ENCODE results near the gene HRH3.

DNA sequence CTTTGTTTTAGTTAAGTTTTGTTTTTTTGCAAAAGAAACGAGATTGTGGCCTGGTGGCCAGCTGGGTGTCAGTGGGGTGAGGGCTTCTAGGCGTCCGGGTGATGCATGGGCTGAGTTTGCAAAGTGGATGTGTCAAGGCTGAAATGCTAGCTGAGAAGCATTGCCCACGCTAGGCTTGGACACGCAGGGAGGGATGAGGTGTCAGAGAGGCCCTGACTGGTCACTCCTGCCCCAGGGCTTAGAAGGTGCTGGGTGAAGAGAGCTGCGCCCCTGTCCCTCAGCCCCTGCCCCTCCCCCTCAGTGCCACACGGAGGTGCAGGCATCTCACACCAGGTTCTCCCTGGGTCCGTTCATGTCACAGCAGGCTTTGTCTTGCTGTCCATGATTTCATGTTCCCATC lies 26.4 kb upstream of the HRH3 start:
- TF ChIP-seq CTCF (IDR thresholded peaks at IDR 0.05), result no peak
- TF ChIP-seq POLR2A (IDR thresholded peaks at IDR 0.05), result no peak
- no peak for TF ChIP-seq POLR2AphosphoS5 (IDR thresholded peaks at IDR 0.05)

All from transverse colon (tissue), 4 donors.